GM19238 (cell line): ENCODE results near the gene KCNK7.

ENCODE experiments used
- DNase-seq: peaks from one replicate; pipeline ENCODE4 v3.0.0; 2011; ENCODE audit warnings: low spot score; ENCODE audit not compliant: insufficient read length

Gene KCNK7

DNA sequence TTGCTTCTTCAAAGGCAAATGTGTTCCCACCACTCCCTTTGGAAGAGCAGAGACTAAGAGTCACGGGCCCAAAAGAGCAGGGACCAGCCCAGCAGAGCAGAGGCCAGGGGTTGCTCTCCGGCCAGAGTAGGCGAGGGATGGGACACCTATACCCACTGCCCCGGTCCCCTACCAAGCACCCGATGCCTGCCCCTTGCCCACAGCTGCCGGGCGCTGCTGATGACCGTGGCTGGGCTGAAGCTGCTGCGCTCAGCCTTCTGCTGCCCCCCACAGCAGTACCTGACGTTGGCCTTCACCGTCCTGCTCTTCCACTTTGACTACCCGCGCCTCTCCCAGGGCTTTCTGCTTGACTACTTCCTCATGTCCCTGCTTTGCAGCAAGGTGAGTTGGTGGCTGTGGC is 31.6 kb upstream of the KCNK7 start:
- DNase-seq: no peak

DNA sequence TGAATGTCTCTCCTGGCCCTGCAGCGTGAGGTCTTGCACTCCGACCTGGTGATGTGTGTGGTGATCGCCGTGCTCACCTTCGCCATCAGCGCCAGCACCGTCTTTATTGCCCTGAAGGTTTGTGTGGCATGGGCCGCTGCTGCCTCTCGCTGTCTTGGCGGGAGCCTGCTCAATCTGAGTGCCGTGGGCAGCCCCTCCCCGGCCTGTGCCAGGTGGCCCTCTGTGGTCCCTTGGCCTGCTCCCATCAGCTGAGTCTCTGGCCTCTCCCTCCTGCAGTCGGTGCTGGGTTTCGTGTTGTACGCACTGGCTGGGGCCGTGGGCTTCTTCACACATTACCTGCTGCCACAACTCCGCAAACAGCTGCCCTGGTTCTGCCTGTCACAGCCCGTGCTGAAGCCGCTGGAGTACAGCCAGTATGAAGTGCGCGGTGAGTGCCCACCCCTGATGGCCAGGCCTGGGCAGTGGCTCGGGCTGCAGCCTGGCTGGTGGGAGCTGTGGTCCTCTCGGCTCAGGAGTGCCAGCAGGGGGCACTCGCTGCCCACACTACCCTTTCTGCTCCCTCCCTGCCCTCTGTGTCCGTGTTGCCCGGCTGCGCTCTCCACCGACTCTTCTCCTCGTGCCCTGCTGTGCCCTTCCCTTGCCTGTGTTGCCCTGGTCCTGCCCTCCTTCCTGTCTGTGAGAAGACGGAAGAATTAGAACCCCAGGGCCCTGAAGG is 30.2 kb upstream of the KCNK7 start:
- DNase-seq: peak; percentile 75

DNA sequence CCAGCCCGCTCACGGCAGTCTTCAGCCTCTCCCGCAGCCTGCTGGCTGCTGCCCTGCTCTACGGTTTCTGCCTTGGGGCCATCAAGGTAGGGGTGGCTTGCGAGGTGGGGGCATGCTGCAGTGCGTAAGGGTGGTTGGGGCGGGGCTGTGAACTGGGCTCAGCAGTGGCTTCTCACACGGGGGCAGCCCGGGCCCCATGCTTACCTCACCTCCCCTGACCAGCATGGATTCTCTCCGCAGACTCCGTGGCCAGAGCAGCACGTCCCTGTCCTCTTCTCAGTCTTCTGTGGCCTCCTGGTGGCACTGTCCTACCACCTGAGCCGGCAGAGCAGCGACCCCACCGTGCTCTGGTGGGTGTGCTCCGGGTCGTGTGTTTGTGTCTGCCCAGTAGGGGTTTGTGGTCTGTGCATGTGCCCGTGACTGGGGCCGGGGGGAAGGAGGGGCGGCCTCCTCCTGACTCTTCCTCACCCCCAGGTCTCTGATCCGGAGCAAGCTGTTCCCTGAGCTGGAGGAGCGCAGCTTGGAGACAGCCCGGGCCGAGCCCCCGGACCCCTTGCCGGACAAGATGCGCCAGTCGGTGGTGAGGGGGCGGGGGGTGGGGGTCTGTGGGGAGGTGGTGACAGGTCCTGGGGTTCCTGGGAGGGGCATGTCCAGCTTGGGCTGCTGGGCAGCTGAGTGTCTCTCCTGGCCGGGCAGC is 29.5 kb upstream of the KCNK7 start:
- DNase-seq: no peak

DNA sequence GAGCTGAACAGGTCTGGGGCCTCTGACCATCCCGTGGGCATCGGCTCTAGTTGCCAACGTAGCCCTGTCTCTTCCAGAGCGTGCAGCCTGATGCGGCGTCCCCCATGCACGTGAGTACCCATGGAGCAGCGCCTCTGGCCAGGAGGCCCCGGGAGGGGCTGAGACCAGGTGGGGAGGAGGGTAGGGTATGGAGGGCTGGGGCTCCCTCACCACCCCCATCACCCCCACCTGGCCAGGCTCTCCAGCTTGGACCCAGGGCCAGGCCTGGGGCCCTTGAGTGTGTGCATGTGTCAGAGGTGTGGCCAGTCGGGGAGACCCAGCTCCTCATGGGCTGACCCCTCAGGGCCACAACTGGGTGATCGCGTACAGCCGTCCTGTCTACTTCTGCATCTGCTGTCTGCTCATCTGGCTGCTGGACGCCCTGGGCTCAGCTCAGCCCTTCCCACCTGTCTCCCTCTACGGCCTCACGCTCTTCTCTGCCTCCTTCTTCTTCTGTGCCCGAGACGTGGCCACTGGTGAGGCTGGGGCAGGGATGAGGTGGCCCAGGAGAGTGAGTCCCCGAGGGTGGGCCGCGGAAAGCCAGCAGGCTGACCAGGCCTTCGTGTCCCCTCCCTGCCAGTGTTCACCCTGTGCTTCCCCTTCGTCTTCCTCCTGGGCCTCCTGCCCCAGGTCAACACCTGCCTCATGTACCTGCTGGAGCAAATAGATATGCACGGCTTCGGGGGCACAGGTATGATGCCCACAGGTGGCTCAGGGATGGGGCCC is 28.4 kb upstream of the KCNK7 start:
- DNase-seq: no peak

DNA sequence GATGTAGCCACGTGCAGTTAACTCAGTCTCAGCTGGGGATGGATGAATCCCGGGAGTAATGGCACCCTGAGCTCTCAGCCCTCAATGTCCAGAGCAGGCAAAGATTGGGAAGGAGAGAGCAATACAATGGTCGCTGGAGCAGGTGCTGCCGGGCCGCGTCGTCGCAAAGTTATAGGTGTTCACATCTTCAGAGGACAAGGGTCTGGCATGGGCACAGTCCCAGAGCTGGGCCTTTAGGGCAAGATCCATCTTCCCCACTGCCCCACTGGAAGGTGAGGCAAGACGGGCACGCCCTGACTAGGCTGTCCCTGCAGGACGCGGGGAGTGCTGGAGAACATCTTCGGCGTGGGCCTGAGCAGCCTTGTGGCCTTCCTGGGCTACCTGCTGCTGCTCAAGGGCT is 27.6 kb upstream of the KCNK7 start:
- no peak for DNase-seq

DNA sequence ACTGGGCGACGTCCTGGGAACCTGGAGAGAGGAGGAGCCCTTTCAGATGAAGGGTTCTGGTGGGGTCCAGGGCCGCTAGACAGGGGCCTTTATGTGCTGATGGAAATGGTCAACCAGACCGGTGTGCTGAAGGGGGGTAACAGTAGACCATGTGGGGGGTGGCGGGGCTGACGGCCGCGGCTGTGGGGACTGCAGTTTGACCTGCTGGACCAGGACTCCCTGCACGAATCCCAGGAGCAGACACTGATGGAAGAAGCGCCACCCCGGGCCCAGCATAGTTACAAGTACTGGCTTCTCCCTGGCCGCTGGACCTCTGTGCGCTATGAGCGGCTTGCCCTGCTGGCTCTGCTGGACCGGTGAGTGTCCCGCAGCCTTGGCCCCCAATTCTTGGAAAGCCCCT is 26.4 kb upstream of the KCNK7 start:
- DNase-seq: no peak

DNA sequence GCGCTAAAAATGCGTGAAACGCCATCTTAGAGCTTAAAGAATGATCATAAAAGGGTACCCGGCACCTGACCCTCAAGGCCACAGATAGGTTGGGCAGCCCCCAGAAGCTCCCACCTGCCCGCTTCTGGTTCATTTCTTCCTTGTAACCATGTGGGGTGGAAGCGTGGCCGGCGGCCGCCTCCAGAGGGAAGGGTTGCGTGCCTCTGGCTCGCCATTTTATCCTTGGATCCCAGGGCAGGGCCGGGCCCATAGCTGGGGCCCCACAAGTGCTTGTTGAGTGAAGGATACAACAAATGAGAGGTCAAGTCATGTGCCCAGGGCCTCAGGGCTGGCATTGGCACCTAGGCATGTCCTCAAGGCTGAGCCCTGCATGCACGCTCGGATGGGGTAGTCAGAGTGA is 25.9 kb upstream of the KCNK7 start:
- no peak for DNase-seq

DNA sequence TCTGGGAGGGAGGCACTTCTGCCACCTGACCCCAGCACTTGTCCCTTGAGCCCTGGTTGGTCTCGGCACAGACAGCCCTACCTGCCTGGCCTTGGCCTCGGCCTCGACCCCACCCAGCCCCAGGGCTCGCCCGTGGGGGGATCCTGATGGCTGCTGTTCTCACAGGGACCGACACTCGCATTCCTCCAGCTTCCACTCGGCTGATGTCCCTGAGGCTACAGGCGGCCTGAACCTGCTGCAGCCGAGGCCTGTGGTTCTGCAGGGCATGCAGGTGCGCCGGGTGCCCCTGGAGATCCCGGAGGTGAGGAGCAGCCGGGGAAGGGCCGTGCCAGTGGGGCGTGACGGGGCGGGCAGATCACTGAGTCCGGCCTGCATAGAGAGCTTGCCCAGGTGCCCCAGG is 25.1 kb upstream of the KCNK7 start:
- DNase-seq: no peak

DNA sequence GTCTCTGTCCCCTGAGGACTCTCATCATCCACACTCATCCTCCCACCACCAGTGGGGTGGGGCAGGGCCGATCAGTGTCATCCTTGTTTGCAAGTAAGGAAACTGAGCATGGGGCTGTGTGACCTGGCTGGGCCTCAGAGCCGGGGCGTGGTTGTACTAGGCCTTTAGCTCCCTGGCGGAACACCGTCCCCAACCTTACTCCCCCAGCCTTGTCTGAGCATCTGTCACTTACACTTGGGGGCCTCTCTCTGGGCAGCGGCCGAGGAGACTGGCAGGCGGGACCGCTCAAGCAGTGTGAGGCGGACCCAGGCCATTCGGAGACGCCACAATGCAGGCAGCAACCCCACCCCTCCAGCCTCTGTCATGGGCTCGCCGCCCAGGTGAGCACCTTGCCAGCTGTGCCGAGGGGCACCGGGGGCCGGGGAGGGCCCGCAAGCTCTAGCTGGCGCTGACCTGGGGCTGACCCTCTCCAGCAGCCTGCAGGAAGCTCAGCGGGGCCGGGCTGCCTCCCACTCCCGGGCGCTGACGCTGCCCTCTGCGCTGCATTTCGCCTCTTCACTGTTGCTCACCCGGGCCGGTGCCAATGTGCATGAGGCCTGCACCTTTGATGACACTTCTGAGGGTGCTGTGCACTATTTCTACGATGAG is 23.8 kb upstream of the KCNK7 start:
- no peak for DNase-seq

DNA sequence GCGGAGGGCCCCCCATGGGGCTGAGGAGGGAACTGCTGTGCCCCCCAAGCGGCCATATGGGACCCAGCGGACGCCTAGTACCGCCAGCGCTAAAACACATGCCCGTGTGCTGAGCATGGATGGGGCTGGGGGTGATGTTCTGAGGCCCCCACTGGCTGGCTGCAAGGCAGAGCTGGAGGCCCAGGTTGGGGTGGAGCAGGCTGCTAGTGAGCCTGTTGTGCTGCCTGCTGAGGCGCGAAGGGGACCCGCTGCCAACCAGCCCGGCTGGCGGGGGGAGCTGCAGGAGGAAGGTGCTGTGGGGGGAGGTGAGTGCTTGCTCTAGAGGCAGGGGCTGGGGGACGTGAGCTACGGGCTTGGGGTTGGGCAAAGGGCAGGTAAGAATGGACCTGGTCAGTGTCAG is 23.2 kb upstream of the KCNK7 start:
- no peak for DNase-seq

DNA sequence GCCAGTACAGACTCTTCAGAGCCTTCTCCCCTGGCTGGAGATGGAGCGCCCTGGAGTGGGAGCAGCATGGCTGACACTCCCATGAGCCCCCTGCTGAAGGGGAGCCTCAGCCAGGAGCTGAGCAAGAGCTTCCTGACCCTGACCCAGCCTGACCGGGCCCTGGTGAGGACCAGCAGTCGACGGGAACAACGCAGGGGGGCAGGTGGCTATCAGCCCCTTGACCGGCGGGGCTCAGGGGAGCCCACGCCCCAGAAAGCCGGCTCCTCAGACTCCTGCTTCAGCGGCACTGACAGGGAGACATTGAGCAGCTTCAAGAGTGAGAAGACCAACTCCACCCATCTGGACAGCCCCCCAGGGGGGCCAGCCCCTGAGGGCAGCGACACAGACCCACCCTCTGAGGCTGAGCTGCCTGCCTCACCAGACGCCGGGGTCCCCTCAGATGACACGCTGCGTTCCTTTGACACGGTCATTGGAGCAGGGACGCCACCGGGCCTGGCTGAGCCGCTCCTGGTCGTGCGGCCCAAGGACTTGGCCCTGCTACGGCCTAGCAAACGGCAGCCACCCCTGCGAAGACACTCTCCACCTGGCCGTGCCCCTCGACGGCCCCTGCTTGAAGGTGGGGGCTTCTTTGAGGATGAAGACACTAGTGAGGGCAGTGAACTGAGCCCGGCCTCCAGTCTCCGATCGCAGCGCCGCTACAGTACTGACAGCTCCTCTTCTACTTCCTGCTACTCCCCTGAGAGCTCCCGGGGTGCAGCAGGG is 22.6 kb upstream of the KCNK7 start:
- DNase-seq: no peak

DNA sequence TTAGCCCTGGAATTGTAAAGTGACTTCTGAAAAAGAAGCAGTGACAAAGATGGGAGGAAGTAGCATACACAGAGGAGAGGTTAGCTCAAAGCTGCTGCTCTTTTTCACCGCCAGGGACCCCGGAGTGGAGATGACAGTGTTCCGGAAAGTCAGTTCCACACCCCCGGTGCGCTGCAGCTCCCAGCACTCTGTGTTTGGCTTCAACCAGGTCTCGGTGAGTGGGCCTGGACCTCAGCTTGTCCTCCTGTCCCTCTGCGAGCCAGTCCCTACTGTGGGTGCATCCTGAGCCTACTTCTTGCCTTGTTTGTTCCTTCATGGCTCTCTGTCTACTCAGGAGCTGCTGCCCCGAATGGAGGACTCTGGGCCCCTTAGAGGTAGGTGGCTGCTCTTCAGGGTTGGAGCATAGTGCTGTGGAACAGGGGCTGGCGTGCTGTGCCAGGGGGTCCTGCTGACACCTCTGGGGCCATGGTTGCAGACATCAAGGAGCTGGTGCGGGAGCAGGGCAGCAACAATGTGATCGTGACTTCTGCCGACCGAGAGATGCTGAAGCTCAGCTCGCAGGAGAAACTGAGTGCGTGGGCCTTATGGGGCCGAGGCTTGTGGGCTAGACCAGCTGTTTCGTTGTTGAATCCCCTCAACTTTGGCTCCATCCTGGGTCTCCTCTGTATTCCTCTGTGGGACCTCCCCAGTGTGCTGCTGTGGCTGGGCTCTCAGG is 21.7 kb upstream of the KCNK7 start:
- DNase-seq: no peak

DNA sequence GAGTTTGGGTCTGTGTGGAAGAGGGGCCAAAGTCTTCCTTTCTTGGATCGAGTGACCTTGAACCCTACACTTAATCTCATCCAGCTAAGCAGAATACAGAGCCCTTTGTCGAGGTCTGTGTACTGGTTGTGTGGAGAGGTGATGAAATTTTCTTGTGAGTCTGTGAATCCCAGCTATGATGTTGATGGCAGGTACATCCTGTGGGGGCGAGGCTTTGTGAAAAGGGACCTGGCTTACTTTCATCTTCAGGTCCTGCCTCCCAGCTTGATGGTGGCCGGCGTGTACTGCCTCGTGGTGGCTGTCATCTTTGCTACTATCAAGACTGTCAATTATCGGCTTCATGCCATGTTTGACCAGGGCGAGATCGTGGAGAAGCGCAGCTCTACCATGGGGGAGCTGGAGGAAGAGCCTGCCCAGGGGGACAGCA is 21.0 kb upstream of the KCNK7 start:
- no peak for DNase-seq

DNA sequence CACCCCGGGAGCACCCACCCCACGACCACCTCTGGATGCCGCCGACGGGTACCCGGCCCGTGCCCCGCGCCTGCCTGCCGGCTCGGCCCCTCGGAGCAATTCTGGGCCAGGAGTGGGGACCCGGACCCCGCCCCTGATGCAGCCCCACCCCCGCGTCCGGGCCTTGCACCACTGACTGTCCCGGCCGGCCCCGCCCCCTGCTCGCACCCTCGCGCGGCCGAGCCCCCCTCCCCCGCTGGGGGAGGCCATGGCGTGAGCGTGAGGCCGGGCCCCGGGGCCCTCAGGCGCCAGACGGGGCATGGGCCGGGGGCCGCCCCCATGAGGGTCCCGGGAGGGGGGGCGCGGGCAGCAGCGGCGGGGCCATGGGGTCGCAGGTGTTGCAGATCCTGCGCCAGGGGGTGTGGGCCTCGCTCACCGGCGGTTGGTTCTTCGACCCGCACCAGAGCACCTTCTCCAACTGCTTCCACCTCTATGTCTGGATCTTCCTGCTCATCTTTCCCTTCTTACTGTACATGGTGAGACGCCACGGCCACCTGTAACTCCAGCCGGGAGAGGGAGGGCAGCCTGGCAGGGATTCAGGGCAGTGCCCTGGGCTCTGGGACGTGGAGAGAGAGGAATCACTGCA is 20.5 kb upstream of the KCNK7 start:
- peak; percentile 70 for DNase-seq

DNA sequence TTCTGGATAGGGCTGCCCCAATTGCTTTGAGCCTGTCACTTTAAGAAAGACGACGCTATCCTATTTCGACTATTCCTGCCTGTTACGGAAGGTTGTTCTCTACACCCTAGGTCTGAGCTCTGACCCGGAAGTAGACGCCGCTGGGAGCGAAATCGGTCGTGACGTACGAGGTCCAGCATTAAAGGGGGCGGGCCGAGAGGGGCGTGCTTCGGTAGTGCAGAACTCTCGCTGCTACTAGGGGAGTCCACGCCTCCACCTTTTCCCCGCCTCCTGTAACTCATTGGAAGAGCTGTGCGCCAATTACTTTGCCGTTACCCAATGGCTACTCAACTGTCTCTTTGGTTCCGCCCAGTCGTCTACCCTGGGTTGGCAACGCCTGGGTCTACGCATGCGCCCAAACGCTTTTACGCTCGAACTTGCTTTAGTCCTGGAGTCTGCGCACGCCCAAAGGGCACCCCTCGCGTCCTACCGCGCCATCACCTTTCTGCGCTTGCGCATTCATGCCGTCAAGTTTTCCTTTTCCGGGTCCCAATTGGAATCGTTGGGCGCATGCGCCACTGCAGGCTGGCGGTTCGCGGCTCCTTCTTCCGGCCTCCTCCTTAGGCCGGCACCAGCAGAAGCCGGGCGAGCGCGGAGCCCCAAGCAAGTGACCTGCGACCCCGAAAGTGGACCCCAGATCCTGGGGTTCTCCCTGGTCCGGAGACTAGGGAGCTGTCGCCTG is 19.8 kb upstream of the KCNK7 start, which contains the start of gene PCNX3:
PCNX3 (plus strand) TSS at position 548 of the 721 bp plus-strand sequence. CDS start 536 bp downstream, outside the sequence.
- peak; percentile 100 for DNase-seq

DNA sequence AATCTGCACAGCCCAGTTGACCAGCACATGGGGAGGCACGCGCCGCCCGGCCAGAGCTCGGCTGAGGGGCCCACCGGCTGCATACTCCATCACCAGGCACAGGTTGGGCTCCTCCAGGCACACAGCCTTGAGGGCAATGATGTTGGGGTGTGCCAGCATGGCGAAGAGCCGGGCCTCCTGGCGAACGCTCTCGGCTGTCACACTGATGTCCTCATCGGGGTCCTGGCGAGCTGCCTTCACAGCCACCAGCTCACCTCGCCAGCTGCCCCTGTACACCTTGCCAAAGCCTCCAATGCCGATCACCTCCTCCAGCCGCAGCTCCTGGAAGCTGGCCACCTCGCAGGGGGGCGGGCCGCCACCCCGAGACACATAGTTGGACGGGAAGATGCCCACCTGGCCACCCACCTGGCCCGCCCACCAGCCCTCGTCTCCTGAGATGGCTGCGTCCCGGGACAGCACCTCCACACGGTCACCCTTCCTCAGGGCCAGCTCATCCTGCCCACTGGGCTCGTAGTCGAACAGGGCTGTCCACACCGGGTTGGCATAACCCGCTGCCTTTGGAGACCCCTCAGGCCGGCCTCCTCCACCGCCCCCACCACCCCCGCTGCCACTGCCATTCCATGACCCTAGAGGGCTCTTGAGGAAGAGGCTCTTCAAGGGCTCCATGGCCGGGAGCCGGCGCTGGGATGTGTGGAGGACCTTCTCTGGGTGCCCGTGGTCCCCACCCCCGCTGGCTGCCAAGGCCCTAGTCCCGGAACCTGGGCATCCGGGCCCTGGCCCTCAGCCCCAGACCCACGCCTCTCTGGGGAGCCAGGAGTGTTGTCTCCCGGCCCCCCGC is 17.7 kb upstream of the KCNK7 start:
- DNase-seq: peak; percentile 53

DNA sequence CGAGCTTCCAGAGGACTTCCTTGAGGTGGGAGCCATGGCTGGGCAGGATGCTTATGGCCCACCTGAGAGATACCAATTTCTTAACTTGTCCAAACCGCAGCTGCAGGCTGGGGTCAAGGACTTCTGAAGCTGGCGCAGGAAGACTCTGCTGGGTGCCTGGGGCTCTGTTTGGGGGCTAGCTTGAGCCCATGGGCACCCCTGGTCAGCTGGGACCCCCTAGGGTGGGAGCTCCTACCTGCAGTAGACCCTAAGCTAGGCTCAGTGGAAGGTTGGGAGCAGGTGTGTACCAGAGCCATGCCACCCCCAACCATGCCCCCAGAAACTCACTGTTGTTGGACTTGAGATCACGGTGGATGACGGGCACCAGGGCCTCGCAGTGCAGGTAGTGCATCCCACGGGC is 17.1 kb upstream of the KCNK7 start:
- no peak for DNase-seq
